Nephron progenitor cell (in vitro differentiated cells): ENCODE results near the gene WASF2.
"Not testable (repeated sequence)": the region's sequence is repeated elsewhere in the genome, so short reads cannot be mapped to it uniquely, and the experiment has no call there.

ENCODE experiments used
- DNase-seq: peaks from one replicate; pipeline ENCODE4 v3.0.0; 2021
- H3K27ac Mint-ChIP-seq: 2 replicates; pipeline ENCODE4 v1.8.0; 2021; ENCODE audit warnings: mild to moderate bottlenecking, moderate library complexity, mixed read lengths
- H3K27me3 Mint-ChIP-seq: 2 replicates; pipeline ENCODE4 v1.8.0; 2021; ENCODE audit warnings: mild to moderate bottlenecking, low read depth, mixed read lengths; ENCODE audit not compliant: poor library complexity
- H3K36me3 Mint-ChIP-seq: 2 replicates; pipeline ENCODE4 v1.8.0; 2021; ENCODE audit warnings: low read depth, mixed read lengths
- H3K4me1 Mint-ChIP-seq: 2 replicates; pipeline ENCODE4 v1.8.0; 2021; ENCODE audit warnings: mixed read lengths
- H3K4me3 Mint-ChIP-seq: 2 replicates; pipeline ENCODE4 v1.8.0; 2021; ENCODE audit warnings: mild to moderate bottlenecking, moderate library complexity, mixed read lengths
- H3K9me3 Mint-ChIP-seq: 2 replicates; pipeline ENCODE4 v1.8.0; 2021; ENCODE audit warnings: mild to moderate bottlenecking, moderate library complexity, mixed read lengths
- TF ChIP-seq, protein P1 (sequence below): fragments of 200-600 bp; sonication (generic); IDR thresholded peaks from 2 replicates; pipeline ENCODE4 v1.5.0; 2021; ENCODE audit warnings: antibody characterized with exemption

The WASF2 gene

DNA sequence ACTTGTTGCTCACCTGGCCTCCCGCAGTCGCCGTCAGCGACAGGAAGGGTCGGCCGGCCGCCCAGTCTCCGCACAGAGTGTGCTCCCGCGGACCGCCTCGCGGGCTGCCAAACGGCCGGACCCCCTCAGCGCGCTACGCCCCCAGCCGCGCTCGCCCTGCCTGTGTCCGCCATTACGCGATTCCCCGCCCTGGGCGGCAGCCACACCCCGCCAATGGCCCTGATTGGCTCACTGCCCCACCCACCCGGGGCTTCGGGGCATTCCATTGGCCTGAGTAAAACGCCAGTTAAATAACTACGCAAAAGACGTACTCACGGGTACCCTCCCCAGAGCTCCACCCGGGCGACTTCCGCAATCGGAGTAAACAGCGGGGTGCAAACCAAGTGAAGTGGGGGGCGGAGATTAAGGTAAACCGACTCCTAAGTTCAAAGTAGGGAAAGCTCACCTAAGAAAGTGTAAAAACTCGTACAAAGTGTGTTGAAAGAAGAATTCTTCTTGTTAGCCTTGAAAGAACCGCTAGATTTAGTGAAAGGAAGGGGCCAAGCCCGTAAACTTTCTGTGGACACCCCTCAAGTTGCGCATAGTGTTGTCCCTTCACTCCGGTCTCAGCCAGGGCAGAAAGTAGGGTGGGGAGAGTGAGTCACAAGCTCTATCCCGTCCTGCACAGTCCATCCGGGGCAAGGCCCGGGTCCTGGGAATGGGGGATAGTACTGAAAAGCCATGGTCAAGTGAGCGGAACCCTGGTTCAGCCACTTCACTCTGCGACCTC lies at the start of gene WASF2:
Gene WASF2, minus strand, starts transcription at position 195 of the 769 bp plus-strand sequence. CDS start 61,277 bp downstream, outside the sequence.
- H3K9me3 Mint-ChIP-seq = no peaks in the 10 kb centered on the region
- TF ChIP-seq, protein P1, sequence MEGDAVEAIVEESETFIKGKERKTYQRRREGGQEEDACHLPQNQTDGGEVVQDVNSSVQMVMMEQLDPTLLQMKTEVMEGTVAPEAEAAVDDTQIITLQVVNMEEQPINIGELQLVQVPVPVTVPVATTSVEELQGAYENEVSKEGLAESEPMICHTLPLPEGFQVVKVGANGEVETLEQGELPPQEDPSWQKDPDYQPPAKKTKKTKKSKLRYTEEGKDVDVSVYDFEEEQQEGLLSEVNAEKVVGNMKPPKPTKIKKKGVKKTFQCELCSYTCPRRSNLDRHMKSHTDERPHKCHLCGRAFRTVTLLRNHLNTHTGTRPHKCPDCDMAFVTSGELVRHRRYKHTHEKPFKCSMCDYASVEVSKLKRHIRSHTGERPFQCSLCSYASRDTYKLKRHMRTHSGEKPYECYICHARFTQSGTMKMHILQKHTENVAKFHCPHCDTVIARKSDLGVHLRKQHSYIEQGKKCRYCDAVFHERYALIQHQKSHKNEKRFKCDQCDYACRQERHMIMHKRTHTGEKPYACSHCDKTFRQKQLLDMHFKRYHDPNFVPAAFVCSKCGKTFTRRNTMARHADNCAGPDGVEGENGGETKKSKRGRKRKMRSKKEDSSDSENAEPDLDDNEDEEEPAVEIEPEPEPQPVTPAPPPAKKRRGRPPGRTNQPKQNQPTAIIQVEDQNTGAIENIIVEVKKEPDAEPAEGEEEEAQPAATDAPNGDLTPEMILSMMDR = no peak
- no peaks in the 10 kb centered on the region for H3K27me3 Mint-ChIP-seq
- peak within 1 kb of the TSS; percentile 96 for H3K4me3 Mint-ChIP-seq
- H3K27ac Mint-ChIP-seq = peak within 1 kb of the TSS; percentile 100
- H3K36me3 Mint-ChIP-seq = peaks cover 9% of the 10 kb centered on the region
- peaks cover 39% of the 10 kb centered on the region for H3K4me1 Mint-ChIP-seq
- peak; percentile 96 for DNase-seq

- TF ChIP-seq, protein P1 = no peak
- DNase-seq = no peak
- Mint-ChIP-seq H3K36me3 (peaks cover 34% of the 10 kb centered on the region), H3K4me1 (peaks cover 78% of the 10 kb centered on the region), H3K27ac (no peak overlapping the region), H3K4me3 (no peak overlapping the region), H3K27me3 (peaks cover 12% of the 10 kb centered on the region), H3K9me3 (no peaks in the 10 kb centered on the region)
Observed at GRCh38 chr1:27538793-27539192, 48.8 kb upstream of the WASF2 start.

- Mint-ChIP-seq H3K27me3 (peaks cover 14% of the 10 kb centered on the region), H3K4me1 (peaks cover 80% of the 10 kb centered on the region), H3K36me3 (peaks cover 39% of the 10 kb centered on the region)
- DNase-seq, H3K9me3 Mint-ChIP-seq, H3K4me3 Mint-ChIP-seq, H3K27ac Mint-ChIP-seq: not testable (repeated sequence)
Observed at GRCh38 chr1:27538305-27538676, 48.3 kb upstream of the WASF2 start.

DNA sequence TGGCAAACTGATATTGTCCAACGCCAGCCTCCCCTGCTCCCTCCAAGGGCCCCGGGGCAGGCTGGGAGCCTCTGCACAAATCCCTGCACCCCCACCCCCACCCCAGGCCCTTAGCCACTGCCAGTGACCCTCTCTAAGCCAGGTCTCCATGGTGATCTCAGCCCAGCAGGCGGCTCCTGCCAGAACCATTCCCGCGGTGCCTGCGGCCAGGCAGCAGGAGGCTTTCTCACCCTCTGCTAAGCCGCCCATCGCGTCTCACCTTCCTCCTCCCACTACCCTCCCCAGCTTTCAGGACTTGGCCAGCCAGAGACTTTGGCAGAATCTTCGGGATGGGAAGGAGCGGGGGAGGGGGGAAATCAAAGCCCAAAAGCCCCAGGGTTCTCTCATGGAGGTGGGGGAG lies 46.8 kb upstream of the WASF2 start:
- peaks cover 84% of the 10 kb centered on the region for H3K4me1 Mint-ChIP-seq

DNA sequence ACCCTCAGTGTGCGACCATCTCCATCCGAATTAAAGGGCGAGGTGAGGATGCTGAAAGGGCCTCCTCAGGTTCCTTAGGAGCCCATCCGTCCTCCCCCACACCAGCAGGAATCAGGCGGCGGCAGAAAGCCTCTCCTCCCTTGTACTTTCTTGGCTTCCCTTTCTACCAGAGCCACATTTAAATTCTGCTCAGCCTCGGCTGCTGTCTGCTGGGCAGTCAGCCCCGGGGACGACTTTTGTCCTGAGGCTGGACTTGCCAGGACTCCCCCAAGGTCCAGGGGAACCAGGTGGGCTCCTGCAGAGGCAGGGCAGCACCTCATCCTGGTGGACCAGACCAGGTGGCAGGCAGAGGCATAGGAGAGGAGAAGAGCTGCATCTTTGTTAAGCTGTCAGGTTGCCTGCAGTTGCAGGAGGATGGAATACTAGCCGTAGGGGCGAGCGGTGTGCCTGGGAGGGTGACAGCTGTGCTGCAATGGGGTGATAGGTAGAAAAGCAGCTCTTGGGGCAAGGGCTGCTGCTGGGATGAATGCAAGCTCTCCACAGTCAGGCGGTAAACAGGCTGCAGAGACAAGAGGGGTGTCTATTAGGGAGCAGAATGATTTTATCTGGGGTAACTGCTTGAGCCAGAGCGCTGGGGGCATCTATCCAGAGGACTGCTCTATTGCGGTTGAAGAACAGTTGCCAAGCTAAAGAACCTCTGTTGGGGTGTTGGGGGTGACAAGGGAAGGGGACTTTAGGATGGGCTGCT lies 46.2 kb upstream of the WASF2 start:
- no peaks in the 10 kb centered on the region for H3K9me3 Mint-ChIP-seq
- H3K4me1 Mint-ChIP-seq = peaks cover 85% of the 10 kb centered on the region
- peak overlapping the region; percentile 90 for H3K27ac Mint-ChIP-seq
- H3K4me3 Mint-ChIP-seq = peak overlapping the region; percentile 57
- peaks cover 51% of the 10 kb centered on the region for H3K36me3 Mint-ChIP-seq
- DNase-seq = no peak
- H3K27me3 Mint-ChIP-seq = peaks cover 14% of the 10 kb centered on the region
- TF ChIP-seq, protein P1 = no peak

More for the DNA sequence above, 46.8 kb upstream of the WASF2 start:
- TF ChIP-seq, protein P1 = no peak
- peaks cover 14% of the 10 kb centered on the region for H3K27me3 Mint-ChIP-seq
- no peaks in the 10 kb centered on the region for H3K9me3 Mint-ChIP-seq
- H3K36me3 Mint-ChIP-seq = peaks cover 49% of the 10 kb centered on the region
- peak overlapping the region; percentile 57 for H3K4me3 Mint-ChIP-seq
- peak overlapping the region; percentile 88 for H3K27ac Mint-ChIP-seq
- peak; percentile 51 for DNase-seq

- peaks cover 14% of the 10 kb centered on the region for H3K27me3 Mint-ChIP-seq
- peaks cover 79% of the 10 kb centered on the region for H3K4me1 Mint-ChIP-seq
- no peak for DNase-seq
- no peaks in the 10 kb centered on the region for H3K9me3 Mint-ChIP-seq
- H3K4me3 Mint-ChIP-seq = peak overlapping the region; percentile 10
- peak overlapping the region; percentile 90 for H3K27ac Mint-ChIP-seq
- TF ChIP-seq, protein P1 = no peak
- peaks cover 46% of the 10 kb centered on the region for H3K36me3 Mint-ChIP-seq
Observed at GRCh38 chr1:27535386-27535785, 45.4 kb upstream of the WASF2 start.
